Measurements from ENCODE around the gene VTA1.
"Not testable (repeated sequence)": the region's sequence is repeated elsewhere in the genome, so short reads cannot be mapped to it uniquely, and the experiment has no call there.

The VTA1 gene

DNA sequence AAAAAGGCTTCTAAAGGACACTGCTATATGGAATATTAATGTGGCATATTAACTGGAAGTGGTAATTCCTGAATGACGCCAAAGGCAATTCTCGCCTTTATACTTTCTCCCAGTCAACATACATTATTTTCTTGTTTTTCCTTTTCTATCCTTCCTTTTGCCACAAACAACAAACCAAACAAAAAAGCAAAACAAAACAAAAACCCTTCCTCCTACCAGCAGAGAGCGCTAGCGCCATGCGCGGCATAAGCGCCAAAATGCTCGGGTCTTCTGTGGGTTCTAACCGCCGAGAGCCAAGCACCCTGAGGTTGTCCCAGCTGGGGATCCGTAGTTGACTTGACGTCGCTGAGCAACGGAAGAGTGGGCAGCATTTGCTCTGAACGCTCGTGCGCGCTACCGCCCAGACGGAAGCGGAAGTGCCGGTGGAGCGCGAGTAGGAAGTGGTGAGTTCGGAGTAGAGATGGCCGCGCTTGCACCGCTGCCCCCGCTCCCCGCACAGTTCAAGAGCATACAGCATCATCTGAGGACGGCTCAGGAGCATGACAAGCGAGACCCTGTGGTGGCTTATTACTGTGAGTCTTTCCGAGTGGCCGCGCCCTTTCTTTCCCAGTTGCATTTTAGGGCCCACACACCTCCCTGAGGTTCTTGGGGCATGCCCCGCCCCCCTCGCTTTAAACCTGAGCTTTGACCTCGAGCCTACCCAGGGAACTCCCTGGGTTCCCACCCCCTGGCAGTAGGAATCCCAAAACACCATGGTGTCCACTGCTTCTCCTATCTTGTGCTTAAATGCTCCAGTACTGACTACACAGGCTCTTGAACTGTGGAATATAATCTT, at the start of gene VTA1, which contains the start of gene NMBR:
TSS of gene VTA1 (plus strand) at position 436 of the 835 bp plus-strand sequence. CDS start at position 461, 25 bp downstream.
TSS of gene NMBR (minus strand) at position 295 of the 835 bp plus-strand sequence. CDS start 58,464 bp downstream, outside the sequence.
- peak; percentile 91 for DNase-seq

- DNase-seq = not testable (repeated sequence)
Measured at GRCh38 chr6:142104820-142105219, 42.2 kb upstream of the VTA1 start.

GRCh38 chr6:142110820-142111219, 36.2 kb upstream of the VTA1 start:
- DNase-seq = not testable (repeated sequence)

DNA sequence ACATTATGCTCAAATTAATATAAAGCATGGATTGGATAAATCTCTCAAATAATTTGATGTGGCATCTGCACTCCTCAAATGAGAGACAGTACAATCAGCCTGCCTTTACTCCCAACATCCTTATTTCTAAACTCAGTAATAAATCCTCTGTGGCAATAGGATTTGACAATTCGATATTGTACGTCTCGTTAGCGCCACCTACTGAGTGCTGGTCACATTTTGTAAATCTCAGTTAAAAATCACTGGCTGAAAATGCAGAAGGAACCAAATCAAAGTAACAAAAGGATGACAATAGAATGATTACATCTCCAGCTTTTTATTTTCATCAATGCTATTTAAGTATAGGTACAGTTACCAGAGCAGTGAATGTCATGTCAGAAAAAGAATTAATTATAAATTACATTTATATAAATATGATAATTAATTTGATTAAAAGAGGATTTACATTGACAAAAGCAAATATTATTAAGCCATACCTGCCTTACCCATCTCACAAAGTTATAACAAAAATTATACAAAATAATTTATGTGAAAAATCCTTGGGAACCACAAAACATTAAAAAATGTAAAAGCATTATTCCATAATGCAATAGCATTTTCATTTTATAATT, 34.5 kb upstream of the VTA1 start:
- DNase-seq = peak; percentile 20

GRCh38 chr6:142117366-142117765, 29.7 kb upstream of the VTA1 start:
- DNase-seq = no peak

DNA sequence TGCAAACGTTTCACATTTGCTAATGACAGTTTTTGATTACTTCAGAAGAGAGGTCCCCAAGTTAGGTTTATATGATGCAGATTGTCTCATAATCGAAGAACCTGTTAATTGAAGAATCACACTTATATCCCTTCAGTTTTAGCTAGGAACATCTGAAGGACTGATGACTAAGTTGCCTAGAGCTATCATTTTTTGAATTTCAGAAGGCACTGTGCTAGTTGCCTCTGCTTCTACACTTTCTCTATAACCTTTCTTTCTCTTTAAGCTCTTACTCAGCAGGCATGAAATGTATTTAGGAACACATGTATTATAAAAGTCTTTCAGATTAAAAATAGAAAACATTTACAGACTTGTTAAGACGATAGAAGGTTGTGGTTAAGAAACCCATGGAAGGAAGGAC, 28.7 kb upstream of the VTA1 start:
- DNase-seq = no peak

- DNase-seq = no peak
Measured at GRCh38 chr6:142118925-142119324, 28.1 kb upstream of the VTA1 start.

- no peak for DNase-seq
Measured at GRCh38 chr6:142121342-142121741, 25.7 kb upstream of the VTA1 start.

GRCh38 chr6:142130814-142131213, 16.2 kb upstream of the VTA1 start:
- DNase-seq = no peak

- DNase-seq = no peak
Measured at GRCh38 chr6:142132625-142133024, 14.4 kb upstream of the VTA1 start, which contains the start of gene GJE1. Gene GJE1, plus strand, starts transcription at chr6:142132925. Its CDS starts 234 bp downstream, at chr6:142133159.

DNA sequence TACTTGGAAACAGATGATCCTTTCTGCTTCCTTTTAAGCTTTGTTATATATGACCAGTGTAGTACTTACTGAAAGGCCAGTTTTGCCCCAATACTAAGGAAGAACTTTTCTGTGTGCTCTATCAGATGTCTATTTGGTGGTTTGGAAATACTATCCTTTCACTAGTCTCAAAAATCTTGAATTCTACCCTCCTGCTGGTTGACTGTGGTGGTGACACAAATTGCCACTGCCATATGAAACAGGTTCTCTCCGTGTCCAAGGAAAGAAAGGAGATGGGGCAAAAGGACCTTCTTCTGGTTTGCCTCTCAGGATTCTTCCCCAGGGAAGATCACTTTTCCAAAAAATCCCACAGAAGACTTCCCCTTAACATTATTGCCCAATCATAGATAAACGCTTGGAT, 8.2 kb upstream of the VTA1 start:
- DNase-seq = no peak

DNA sequence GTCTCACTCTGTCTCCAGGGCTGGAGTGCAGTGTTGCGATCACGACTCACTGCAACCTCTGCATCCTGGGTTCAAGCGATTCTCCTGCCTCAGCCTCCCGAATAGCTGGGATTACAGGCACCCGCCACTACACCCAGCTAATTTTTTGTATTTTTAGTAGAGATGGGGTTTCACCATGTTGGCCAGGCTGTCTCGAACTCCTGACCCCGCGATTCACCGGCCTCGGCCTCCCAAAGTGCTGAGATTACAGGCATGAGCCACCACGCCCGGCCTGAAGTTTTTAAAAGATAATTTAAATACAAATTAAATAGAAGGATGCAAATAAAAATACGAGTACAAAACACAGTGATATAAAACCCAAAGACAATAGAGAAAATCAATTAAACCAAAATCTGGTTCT, 5.5 kb upstream of the VTA1 start:
- not testable (repeated sequence) for DNase-seq

DNA sequence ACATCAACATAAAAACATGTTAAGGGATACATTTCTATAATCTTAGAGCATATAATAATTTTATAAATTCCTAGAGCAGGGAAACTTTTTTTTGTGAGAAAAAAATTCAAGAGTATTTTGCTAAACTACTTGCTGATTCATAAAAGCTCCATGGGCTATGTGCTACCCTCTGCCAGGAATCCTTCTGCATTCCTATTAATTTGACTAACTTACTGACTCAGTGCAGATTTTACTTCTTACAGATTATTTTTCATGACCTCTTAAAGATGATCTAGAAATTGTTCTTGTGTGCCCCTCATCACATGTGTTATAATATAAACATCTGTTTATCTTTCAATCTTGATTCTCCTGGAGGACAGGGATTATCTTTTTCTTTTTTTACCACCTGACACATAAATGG, 5.7 kb downstream of the VTA1 start:
- DNase-seq = no peak

DNA sequence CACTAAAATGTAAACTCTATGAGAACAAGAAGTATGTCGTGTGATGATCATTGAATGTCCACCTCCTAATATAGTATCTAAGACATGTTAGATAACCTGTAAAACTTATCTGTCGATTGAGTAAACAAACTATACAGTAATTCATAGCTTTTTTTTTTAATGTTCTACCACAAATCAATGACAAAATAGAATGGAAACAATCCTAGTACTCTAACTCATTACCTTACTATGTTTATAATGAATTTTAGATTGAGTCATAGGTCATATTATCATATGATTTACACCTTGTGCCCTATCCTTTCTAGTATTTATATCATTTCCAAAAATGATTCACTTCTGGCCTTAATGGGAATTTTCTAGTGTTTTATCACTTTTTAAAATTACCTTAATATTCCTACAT, 6.1 kb downstream of the VTA1 start:
- no peak for DNase-seq

GRCh38 chr6:142154336-142154735, 7.3 kb downstream of the VTA1 start:
- no peak for DNase-seq

DNA sequence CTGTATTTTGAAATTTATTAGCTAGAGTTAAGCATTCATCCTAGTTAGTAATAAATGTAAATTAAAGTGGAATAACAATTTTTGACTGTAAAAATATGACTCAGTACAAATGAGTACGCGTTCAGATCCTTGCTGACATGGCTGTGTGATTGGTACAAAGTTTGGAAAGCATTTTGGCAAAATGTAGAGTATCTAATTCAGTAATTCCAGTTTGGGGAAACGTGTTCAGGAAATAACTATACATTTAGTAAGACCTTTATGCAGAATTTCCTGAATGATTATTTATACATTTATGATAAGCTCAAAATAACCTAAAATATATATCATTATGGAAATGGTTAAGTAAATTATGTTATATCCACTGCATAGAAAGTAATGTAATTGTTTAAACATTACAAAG, 8.0 kb downstream of the VTA1 start:
- DNase-seq = no peak

DNA sequence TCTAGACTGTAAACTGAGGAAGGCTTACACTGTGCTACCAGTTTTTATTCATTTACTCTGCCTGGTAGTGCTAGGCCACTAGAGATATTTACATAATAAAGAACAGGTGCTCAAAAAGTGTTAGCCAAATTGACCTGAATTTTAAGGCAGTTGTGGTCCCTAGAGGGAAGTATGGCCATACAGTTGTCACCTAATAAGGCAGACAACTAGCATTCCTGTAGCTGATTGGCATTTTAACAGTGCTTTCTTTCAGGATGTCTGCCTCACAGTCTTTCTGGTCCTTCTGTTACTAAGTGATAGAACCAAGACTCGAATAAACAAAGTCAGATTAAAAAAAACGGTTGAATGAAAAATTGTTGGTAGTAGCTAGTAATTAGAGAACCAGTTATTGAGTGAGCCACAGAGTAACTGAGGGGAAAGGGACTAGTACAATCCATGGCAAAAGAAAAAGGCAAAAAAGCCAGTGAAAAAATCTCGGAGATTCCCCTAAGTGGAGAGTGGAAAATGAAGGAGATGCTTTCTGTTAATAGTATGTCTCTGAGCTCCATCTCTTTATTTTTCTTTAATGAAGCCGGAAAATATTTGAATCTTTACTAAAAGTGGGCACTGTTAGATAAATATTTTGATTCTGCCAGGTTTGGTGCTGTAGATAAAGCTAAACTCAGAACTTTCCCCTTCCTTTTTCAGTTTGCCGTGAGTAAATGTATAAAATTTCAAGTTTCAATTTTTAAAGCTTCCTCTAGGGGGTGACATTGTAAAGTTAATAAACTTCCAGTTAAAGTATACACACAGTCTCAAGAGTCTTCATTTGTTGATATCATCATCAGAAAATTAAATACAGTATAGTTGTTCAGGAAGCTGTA, 9.1 kb downstream of the VTA1 start:
- DNase-seq = no peak

DNA sequence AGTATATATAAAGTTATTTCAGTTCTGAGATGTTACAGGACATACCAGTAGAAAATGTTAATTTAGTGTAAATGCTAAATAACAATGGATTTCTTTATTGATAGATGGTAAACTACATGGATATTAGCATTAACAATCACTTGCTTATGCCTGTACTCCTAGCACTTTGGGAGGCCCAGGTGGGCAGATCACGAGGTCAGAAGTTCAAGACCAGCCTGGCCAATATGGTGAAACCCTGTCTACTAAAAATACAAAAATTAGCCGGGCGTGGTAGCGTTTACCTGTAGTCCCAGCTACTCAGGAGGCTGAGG, 9.7 kb downstream of the VTA1 start:
- DNase-seq = not testable (repeated sequence)

DNA sequence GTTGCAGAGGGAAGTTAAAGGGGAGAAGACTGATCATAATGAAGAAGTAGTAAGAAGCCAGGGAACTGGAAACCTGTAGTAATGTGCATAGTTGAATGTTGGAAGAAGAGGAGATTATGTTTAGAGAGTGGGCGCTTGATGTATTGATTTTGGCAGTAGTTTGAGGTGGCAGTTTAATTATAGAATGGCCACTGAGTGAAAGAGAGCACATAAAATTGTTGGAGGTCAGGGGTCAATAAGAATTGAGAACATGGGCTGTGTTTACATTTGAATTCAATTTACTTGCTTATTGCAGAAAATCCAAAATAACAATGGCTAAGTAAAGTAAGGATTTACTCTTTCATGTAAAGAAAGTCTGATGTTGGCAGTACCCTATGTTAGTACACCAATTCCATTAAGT, 15.7 kb downstream of the VTA1 start:
- no peak for DNase-seq

DNA sequence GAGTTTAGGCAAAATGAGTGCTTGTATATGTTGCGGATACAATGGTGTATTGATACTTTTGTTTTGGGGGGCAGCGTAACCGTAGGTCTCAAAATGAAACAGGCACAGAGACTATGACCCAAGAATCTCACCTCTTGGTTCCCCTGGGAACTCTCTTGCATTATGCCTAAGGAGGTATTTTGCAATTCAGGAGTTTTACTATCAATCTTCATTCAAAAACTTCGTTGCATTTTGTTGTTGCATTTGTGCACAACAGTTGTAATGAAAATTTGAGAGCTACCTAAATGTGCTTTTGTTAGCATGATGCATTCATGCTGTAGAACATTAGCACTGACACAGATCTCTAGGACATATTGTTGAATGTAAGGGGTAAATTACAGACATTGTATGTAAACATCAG, 18.2 kb downstream of the VTA1 start:
- DNase-seq = no peak

DNA sequence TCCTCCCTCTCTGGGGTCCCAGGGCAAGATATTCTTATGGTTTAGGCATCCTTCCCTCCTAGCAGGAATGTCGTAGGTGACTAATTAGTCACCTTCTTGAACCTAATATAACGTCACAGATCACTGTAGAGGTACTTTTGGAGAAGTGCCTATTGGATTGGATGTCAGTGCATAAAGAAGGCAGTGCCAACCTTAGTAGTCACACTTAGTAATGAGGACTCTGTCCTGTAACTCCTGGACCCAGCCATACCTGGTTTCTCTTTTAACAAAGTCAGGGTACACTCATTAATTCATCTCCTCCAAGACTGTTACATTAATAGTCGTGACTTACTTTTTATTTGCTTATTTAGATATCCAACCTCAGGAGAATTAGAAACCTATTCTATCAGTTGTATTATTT, 20.0 kb downstream of the VTA1 start:
- DNase-seq = no peak

GRCh38 chr6:142167486-142167885, 20.4 kb downstream of the VTA1 start:
- no peak for DNase-seq

DNA sequence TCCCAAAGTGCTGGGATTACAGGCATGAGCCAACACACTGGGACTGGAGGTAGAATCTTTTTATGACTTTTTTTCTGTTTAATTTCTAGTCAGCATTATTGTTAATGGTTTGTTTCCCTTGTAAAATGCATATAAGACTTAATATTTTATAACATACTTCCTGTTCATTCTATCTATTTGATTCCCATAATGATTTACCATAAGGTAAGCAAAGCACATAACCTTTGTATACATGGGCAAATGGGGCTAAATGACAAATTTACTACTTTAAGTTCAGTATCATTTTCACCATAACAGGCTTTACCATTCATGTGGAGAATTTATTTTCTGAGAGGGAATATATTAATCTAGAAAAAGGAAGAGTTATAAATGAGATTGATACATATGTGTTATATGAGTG, 24.3 kb downstream of the VTA1 start:
- no peak for DNase-seq

Measured in T1000 (cell line).